OCI-LY1 (cell line): Measurements from ENCODE around the gene IRF1.

Experiments
- H2AFZ ChIP-seq: fragments of 200-600 bp; sonication (generic), shearing (Covaris generic); 2 replicates; pipeline ENCODE4 v1.6.0; 2014; ENCODE audit warnings: antibody characterized with exemption, mild to moderate bottlenecking, low read length
- H3F3A ChIP-seq: fragments of 200-600 bp; sonication (generic), shearing (Covaris generic); 2 replicates; pipeline ENCODE4 v1.6.0; 2014; ENCODE audit warnings: mild to moderate bottlenecking, antibody characterized with exemption, low read length, moderate library complexity; ENCODE audit not compliant: insufficient read depth
- H3K27ac ChIP-seq: fragments of 200-600 bp; sonication (generic); 2 replicates; pipeline ENCODE4 v1.5.1; 2014; ENCODE audit warnings: low read length, mixed run types, mild to moderate bottlenecking, low read depth; ENCODE audit not compliant: poor library complexity, severe bottlenecking
- H3K27me3 ChIP-seq: fragments of 200-600 bp; sonication (generic); 2 replicates; pipeline ENCODE4 v1.6.0; 2014; ENCODE audit warnings: antibody characterized with exemption, mild to moderate bottlenecking, low read length, moderate library complexity; ENCODE audit not compliant: insufficient read depth
- H3K36me3 ChIP-seq: fragments of 200-600 bp; sonication (generic); 2 replicates; pipeline ENCODE4 v1.6.1; 2014; ENCODE audit warnings: mild to moderate bottlenecking, antibody characterized with exemption, low read length, moderate library complexity, mixed read lengths; ENCODE audit not compliant: insufficient read depth
- H3K4me1 ChIP-seq: fragments of 200-600 bp; sonication (generic); 2 replicates; pipeline ENCODE4 v1.5.1; 2014; ENCODE audit warnings: mild to moderate bottlenecking, low read length, moderate library complexity; ENCODE audit not compliant: insufficient read depth, severe bottlenecking
- H3K4me2 ChIP-seq: fragments of 200-600 bp; sonication (generic), shearing (Covaris generic); 2 replicates; pipeline ENCODE4 v1.6.1; 2014; ENCODE audit warnings: low read length
- H3K4me3 ChIP-seq: fragments of 200-600 bp; sonication (generic); 2 replicates; pipeline ENCODE4 v1.5.1; 2014; ENCODE audit warnings: low read length, low read depth, mild to moderate bottlenecking, mixed read lengths; ENCODE audit not compliant: poor library complexity, severe bottlenecking
- H3K79me2 ChIP-seq: fragments of 200-600 bp; shearing (Covaris generic); 2 replicates; pipeline ENCODE4 v1.6.1; 2016; ENCODE audit warnings: mixed run types, low read length, mixed read lengths; ENCODE audit not compliant: insufficient read depth
- H3K9ac ChIP-seq: fragments of 200-600 bp; sonication (generic), shearing (Covaris generic); 2 replicates; pipeline ENCODE4 v1.6.1; 2014; ENCODE audit warnings: mild to moderate bottlenecking, low read length, mixed read lengths
- H3K9me2 ChIP-seq: fragments of 200-600 bp; sonication (generic), shearing (Covaris generic); 2 replicates; pipeline ENCODE4 v1.6.1; 2014; ENCODE audit warnings: low read depth, mild to moderate bottlenecking, low read length, mixed read lengths
- H3K9me3 ChIP-seq: fragments of 200-600 bp; shearing (Covaris generic); 2 replicates; pipeline ENCODE4 v1.6.1; 2014; ENCODE audit warnings: low read length, mixed read lengths
- H4K20me1 ChIP-seq: fragments of 200-600 bp; sonication (generic), shearing (Covaris generic); 2 replicates; pipeline ENCODE4 v1.6.0; 2016; ENCODE audit warnings: mild to moderate bottlenecking, low read length; ENCODE audit not compliant: insufficient read depth
- EZH2 ChIP-seq: fragments of 200-600 bp; sonication (generic), shearing (Covaris generic); IDR thresholded peaks from 2 replicates; pipeline ENCODE4 v1.8.0; 2017; ENCODE audit warnings: borderline replicate concordance, mixed run types, mild to moderate bottlenecking, antibody characterized with exemption, low read length, moderate library complexity, mixed read lengths
- TF ChIP-seq, protein P1 (sequence below): fragments of 200-600 bp; sonication (generic), shearing (Covaris generic); IDR thresholded peaks from 2 replicates; pipeline ENCODE4 v1.5.1; 2017; ENCODE audit warnings: mild to moderate bottlenecking, antibody characterized with exemption, low read length, moderate library complexity, mixed read lengths

The IRF1 gene

DNA sequence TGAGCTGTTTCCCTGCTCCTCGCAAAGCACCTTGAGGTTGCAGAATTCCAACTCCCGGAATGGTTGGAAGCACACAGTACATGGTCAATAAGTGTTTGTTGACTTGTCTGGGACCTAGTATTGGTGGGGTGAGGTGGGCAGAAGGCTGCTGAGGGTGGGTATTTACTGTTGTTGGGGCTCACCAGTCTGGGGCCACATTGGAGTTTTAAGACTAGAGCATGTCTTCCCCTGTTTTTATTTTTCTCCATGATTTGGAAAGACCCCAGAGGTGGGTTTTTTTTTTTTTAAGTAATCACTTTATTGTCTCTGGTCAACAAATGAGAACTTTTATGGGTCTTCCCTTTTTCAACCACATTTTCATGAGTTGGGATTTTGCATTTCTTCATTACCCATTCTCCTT lies 55.1 kb downstream of the IRF1 start:
- H3K9me2 ChIP-seq, result no peaks in the 10 kb centered on the region
- H3K9me3 ChIP-seq, result no peaks in the 10 kb centered on the region
- H3K27me3 ChIP-seq, result no peaks in the 10 kb centered on the region
- no peak overlapping the region for H3K9ac ChIP-seq
- no peaks in the 10 kb centered on the region for H3F3A ChIP-seq
- no peaks in the 10 kb centered on the region for H3K79me2 ChIP-seq
- H3K4me1 ChIP-seq, result peaks cover 8% of the 10 kb centered on the region
- H3K4me2 ChIP-seq, result no peak overlapping the region
- no peak overlapping the region for H3K4me3 ChIP-seq
- H4K20me1 ChIP-seq, result no peaks in the 10 kb centered on the region
- TF ChIP-seq EZH2, result no peak
- TF ChIP-seq, protein P1, sequence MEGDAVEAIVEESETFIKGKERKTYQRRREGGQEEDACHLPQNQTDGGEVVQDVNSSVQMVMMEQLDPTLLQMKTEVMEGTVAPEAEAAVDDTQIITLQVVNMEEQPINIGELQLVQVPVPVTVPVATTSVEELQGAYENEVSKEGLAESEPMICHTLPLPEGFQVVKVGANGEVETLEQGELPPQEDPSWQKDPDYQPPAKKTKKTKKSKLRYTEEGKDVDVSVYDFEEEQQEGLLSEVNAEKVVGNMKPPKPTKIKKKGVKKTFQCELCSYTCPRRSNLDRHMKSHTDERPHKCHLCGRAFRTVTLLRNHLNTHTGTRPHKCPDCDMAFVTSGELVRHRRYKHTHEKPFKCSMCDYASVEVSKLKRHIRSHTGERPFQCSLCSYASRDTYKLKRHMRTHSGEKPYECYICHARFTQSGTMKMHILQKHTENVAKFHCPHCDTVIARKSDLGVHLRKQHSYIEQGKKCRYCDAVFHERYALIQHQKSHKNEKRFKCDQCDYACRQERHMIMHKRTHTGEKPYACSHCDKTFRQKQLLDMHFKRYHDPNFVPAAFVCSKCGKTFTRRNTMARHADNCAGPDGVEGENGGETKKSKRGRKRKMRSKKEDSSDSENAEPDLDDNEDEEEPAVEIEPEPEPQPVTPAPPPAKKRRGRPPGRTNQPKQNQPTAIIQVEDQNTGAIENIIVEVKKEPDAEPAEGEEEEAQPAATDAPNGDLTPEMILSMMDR, result no peak
- H3K36me3 ChIP-seq, result no peaks in the 10 kb centered on the region
- no peak overlapping the region for H2AFZ ChIP-seq
- H3K27ac ChIP-seq, result no peak overlapping the region

DNA sequence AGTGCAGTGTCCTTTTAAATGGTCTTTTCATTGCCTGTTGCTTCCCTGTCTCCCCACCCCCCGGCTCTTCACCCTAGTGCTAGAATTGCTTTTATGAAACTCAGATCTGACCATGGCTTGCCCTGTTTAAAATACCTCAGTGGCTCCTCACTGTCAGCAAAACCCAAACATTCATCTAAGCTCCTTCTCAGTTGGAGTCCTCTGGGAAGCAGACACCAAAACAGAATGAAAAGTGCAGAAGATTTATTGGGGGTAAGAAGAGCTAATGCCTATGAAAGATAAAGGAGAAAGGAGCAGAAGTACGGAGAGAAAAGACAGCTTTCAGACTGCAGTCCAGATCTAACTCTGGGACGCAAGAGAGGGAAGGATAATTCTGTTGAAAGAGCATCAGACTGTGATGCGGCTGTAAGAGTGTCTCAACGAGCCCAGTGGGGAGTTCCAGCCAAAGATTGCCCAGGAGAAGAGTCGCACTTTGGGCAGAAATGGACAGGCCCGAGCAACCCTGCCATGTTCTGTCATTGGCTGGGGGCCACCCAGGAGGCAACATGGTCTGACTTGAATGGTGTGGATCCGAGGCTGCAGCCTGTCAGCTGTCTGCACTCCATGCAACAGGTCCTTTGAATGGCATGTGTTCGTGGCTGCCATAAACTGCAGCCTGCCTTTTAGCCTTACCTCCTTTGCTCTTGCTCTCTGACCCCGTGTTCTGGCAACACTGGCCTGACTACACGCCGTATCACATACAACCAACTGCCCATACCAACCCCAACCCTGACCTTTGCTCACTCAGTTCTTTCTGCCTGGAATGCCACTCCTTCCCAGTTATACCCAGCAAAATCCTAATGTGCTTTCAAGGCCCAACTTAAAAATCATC lies 55.9 kb downstream of the IRF1 start:
- Histone ChIP-seq H3K79me2 (no peaks in the 10 kb centered on the region), H3K9me3 (no peaks in the 10 kb centered on the region), H3K9ac (no peak overlapping the region), H3F3A (no peaks in the 10 kb centered on the region), H2AFZ (no peak overlapping the region), H3K4me2 (no peak overlapping the region), H3K4me1 (peaks cover 8% of the 10 kb centered on the region), H3K27me3 (no peaks in the 10 kb centered on the region), H3K36me3 (no peaks in the 10 kb centered on the region), H3K27ac (no peak overlapping the region), H3K4me3 (no peak overlapping the region), H3K9me2 (no peaks in the 10 kb centered on the region), H4K20me1 (no peaks in the 10 kb centered on the region)
- TF ChIP-seq, protein P1, result no peak
- no peak for TF ChIP-seq EZH2

DNA sequence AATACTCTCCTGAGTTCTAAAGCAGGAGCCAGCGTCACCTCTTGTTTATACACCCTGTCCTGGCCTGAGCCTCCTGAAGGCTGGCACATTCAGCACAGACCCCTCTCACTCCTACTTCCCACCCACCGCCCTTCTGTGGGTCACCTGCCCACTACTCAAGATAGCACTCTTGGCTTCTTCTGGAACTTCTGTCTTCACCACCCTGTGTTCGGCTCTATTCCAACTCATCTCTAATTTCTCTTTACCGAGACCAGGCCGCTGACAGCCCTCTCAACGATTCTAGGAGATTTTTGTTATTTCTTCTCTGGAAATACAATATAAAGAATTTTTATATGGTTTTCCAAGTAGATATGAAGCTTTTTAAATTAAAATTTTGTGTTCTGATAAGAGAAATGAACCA lies 57.4 kb downstream of the IRF1 start:
- TF ChIP-seq, protein P1, result no peak
- no peak for TF ChIP-seq EZH2
- Histone ChIP-seq H3K4me1 (peaks cover 8% of the 10 kb centered on the region), H2AFZ (no peak overlapping the region), H3K4me3 (no peak overlapping the region), H3K4me2 (no peak overlapping the region), H3K36me3 (no peaks in the 10 kb centered on the region), H3K79me2 (no peaks in the 10 kb centered on the region), H3K9ac (no peak overlapping the region), H3K27ac (no peak overlapping the region), H3F3A (no peaks in the 10 kb centered on the region), H3K27me3 (no peaks in the 10 kb centered on the region), H4K20me1 (no peaks in the 10 kb centered on the region), H3K9me3 (no peaks in the 10 kb centered on the region), H3K9me2 (no peaks in the 10 kb centered on the region)
